Measurements from ENCODE around the gene LRRIQ3. TPM values are rescaled to one million over a fixed set of nuclear protein-coding genes. Genes with fewer than 3 reads are reported as not detected.

Gene LRRIQ3
- total RNA-seq, 6 experiments from 2014 or later, result 0.68 to 1.7 (median 1.2) TPM

DNA sequence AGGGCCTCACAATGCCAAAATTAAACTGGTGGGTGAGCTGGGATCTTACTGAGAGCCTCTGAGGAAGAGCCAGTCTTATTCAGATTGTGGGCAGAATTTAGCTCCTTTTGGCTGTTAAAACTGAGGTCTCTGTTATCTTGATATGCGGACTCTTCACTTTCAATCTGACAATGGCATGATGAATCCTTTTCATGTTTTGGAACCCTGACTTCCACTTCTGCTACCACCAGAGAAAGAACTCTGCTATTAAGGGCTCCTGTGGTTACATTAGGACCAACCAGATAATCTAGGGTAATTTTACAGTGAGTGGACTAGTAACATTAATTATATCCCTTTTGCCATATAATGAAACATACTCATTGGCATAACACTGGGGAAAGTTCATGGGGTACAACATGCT lies 219.0 kb downstream of the LRRIQ3 start:
- DNase-seq, result no peak
- TF ChIP-seq CTCF (IDR thresholded peaks at IDR 0.05), result no peak
- H3K9me3 Mint-ChIP-seq, result peaks cover 21% of the 10 kb centered on the region
- H3K4me3 Mint-ChIP-seq, result no peak overlapping the region
- no peaks in the 10 kb centered on the region for H3K4me1 Mint-ChIP-seq (ENCODE audit: low read depth)
- H3K27ac Mint-ChIP-seq, result no peak overlapping the region
- no peaks in the 10 kb centered on the region for H3K36me3 Mint-ChIP-seq (ENCODE audit: low read depth)
- no peaks in the 10 kb centered on the region for H3K27me3 Mint-ChIP-seq (ENCODE audit: insufficient read depth)

Other genes starting within 250 kb of the LRRIQ3 start
- gene FPGT, start 66 bp upstream of the LRRIQ3 start, total RNA-seq (2021; fragmentation: NEBNext Ultra II Directional; extraction: Animal tissue kit (Norgen Biotek cat#: 25700)), result 10 to 100 TPM; 15.4 to 19.4 (median 17.4) TPM
- not detected for gene TNNI3K, start 37.2 kb upstream of the LRRIQ3 start, total RNA-seq (2021; fragmentation: NEBNext Ultra II Directional; extraction: Animal tissue kit (Norgen Biotek cat#: 25700))

Data from HFFc6 (cell line).